GM12891 (cell line): ENCODE measurements around the gene UGT1A5.
"Not testable (repeated sequence)": the region's sequence is repeated elsewhere in the genome, so short reads cannot be mapped to it uniquely, and the experiment has no call there.

Experiments used
- DNase-seq: peaks from one replicate; pipeline ENCODE4 v3.0.0; 2011; ENCODE audit warnings: low spot score; ENCODE audit not compliant: insufficient read length
- FAIRE-seq: peaks from 2 replicates; lab custom pipeline; 2011; peaks lifted over from hg19 to GRCh38; lab: Jason Lieb, UNC
- PAX5 ChIP-seq: IDR thresholded peaks from 2 replicates; pipeline ENCODE4 v1.6.1; 2011; ENCODE audit warnings: low read length, moderate library complexity, mild to moderate bottlenecking; ENCODE audit not compliant: insufficient read depth, severe bottlenecking
- POLR2A ChIP-seq: IDR thresholded peaks from 2 replicates; pipeline ENCODE4 v1.6.1; 2011; ENCODE audit warnings: low read depth, low read length, control low read depth
- POLR2AphosphoS5 ChIP-seq: IDR thresholded peaks from 2 replicates; pipeline ENCODE4 v1.6.1; 2011; ENCODE audit warnings: low read depth, low read length, control low read depth
- POU2F2 ChIP-seq: IDR thresholded peaks from 2 replicates; pipeline ENCODE4 v1.6.1; 2011; ENCODE audit warnings: low read depth, mild to moderate bottlenecking, control low read depth, low read length, moderate library complexity
- SPI1 ChIP-seq: IDR thresholded peaks from 2 replicates; pipeline ENCODE4 v1.6.1; 2011; ENCODE audit warnings: low read depth, low read length, control low read depth
- TAF1 ChIP-seq: IDR thresholded peaks from 2 replicates; pipeline ENCODE4 v1.6.1; 2011; ENCODE audit warnings: low read depth, low read length, control low read depth

UGT1A5 gene

DNA sequence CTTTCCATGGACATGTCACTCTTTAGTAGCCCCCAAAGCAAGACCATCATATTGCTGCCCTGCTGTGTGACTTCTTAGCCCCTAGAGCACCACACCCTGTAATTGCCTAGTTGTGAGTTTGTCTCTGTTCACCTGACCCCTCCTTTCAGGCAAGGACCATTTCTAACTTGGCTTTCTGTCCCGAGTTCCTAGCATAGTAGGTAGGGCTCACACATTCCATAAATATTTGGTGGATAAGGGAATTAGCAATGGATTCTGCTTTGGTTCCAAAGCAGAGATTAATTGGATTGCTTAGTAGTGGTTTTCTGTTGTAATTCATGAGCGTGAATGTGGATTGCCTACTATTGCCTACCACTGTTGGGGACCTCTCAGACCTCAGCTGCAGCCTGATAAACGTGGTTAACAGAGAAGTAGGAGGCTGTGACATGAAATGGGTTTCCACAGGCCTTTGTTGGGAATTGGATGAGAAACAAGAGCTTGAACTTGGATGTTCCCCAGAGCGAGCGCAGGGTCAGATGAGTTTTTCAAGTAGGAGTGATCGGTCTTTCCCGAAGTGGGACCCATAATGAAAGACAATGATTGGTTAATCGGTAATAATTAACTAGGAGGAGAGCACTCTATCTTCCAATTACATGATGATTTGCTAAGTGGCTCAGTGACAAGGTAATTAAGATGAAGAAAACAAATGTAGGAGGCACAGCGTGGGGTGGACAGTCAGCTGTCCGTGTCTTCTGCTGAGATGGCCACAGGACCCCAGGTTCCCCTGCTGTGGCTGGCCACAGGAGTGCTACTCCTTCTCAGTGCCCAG lies 34.0 kb downstream of the UGT1A5 start:
- FAIRE-seq: no peak
- DNase-seq: no peak
- TF ChIP-seq TAF1 (no peak), POU2F2 (no peak), SPI1 (no peak), PAX5 (no peak), POLR2AphosphoS5 (no peak), POLR2A (no peak)

DNA sequence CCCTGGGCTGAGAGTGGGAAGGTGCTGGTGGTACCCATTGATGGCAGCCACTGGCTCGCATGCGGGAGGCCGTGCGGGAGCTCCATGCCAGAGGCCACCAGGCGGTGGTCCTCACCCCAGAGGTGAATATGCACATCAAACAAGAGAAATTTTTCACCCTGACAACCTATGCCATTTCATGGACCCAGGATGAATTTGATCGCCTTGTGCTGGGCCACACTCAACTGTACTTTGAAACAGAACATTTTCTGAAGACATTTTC lies 34.5 kb downstream of the UGT1A5 start:
- TF ChIP-seq PAX5: no peak
- no peak for TF ChIP-seq POLR2A
- no peak for TF ChIP-seq POLR2AphosphoS5
- no peak for TF ChIP-seq SPI1
- TF ChIP-seq TAF1: no peak
- TF ChIP-seq POU2F2: no peak
- no peak for DNase-seq
- FAIRE-seq: no peak

- DNase-seq, FAIRE-seq: not testable (repeated sequence)
Measured at GRCh38 chr2:233750689-233751088, 38.0 kb downstream of the UGT1A5 start.

GRCh38 chr2:233751212-233752009 lies 38.7 kb downstream of the UGT1A5 start:
- not testable (repeated sequence) for FAIRE-seq, DNase-seq

DNA sequence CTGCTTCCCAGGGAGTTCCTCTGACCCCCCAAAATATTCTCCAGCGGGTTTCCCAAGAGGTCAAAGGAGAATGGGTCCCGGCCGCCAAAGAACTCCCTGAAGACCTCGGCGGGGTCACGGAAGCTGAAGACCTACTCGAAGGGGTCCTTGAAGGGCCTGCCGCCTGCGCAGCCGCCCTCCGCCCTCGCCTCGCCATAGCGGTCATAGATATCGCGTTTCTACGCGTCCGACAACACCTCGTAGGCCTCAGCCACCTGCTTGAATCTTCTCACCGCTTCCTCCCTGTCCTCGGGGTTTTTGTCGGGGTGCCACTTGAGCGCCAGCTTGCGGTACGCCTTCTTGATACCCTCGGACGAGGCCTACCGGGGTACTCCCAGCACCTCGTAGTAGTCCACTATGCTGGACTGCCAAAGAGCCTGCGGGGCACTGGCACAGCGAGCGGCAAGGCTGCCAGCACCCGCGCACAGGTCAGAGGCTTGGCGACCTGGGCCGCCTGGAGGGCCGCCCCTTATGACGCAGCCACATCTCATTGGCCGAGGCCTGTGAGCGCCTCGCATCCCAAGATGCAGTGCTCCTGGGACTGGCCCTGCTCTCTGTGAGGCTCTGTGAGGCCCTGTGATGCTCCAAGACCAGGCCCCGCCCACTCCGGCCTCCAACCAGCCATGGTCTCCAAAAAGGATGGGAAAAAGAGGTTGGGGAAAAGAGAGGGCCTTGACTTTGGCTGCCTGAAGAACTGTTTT lies 42.3 kb downstream of the UGT1A5 start:
- no peak for DNase-seq
- no peak for FAIRE-seq
- TF ChIP-seq SPI1 (no peak), POLR2AphosphoS5 (no peak), POU2F2 (no peak), POLR2A (no peak), TAF1 (no peak), PAX5 (no peak)

DNA sequence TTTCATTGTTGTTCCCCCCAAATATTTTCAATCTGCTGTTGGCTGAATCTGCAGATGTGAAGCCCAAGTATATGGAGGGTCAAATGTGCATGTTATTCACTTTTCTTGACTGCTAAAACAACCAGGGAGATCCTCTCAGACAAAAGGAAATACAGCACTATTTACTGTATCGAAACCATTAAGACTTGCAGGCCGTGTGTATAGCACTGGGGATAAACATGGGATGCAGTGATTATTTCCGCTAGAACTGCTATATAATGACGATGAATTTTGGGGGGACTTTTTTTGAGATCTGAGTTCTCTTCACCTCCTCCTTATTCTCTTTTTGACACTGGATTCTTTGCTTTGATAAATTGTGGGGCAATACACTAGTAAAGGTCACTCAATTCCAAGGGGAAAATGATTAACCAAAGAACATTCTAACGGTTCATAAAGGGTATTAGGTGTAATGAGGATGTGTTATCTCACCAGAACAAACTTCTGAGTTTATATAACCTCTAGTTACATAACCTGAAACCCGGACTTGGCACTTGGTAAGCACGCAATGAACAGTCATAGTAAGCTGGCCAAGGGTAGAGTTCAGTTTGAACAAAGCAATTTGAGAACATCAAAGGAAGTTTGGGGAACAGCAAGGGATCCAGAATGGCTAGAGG lies 43.8 kb downstream of the UGT1A5 start:
- FAIRE-seq: no peak
- no peak for TF ChIP-seq PAX5
- TF ChIP-seq TAF1: no peak
- TF ChIP-seq POU2F2: no peak
- TF ChIP-seq SPI1: no peak
- DNase-seq: no peak

DNA sequence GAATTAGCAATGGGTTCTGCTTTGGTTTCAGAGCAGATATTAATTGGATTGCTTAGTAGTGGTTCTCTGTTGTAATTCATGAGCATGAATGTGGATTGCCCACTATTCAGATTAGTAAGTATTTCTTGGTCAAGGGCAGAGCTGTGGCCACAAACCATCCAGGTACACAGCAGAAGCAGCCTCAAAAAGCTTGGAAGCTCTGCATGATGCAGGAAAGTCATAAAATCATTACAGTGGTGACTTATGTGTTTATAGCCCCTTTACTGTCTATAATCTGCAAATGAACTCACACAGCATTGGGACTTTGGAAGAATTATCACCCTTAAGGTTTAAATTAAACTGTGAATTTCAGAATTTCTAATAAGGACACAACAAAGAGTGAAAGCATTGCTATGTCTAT lies 45.4 kb downstream of the UGT1A5 start:
- FAIRE-seq: no peak
- no peak for DNase-seq
- TF ChIP-seq POLR2A (no peak), POU2F2 (no peak), POLR2AphosphoS5 (no peak), PAX5 (no peak), SPI1 (no peak), TAF1 (no peak)

- no peak for TF ChIP-seq POLR2A
- TF ChIP-seq PAX5: no peak
- TF ChIP-seq POLR2AphosphoS5: no peak
- TF ChIP-seq SPI1: no peak
- no peak for TF ChIP-seq POU2F2
- TF ChIP-seq TAF1: no peak
- FAIRE-seq (no peak), DNase-seq (no peak)
Measured at GRCh38 chr2:233758849-233759248, 46.1 kb downstream of the UGT1A5 start.

DNA sequence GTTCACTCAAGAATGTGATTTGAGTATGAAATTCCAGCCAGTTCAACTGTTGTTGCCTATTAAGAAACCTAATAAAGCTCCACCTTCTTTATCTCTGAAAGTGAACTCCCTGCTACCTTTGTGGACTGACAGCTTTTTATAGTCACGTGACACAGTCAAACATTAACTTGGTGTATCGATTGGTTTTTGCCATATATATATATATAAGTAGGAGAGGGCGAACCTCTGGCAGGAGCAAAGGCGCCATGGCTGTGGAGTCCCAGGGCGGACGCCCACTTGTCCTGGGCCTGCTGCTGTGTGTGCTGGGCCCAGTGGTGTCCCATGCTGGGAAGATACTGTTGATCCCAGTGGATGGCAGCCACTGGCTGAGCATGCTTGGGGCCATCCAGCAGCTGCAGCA lies 47.3 kb downstream of the UGT1A5 start, which contains the start of gene UGT1A1:
TSS of gene UGT1A1 (plus strand) at position 228 of the 400 bp plus-strand sequence. CDS start at position 246, 18 bp downstream.
- FAIRE-seq (no peak), DNase-seq (no peak)
- TF ChIP-seq PAX5 (no peak), SPI1 (no peak), POLR2AphosphoS5 (no peak), POLR2A (no peak), POU2F2 (no peak)
